ENCODE data around the gene CFAP206. TPM values are rescaled to one million over a fixed set of nuclear protein-coding genes. Genes with fewer than 3 reads are reported as not detected.
"Not testable (repeated sequence)": the region's sequence is repeated elsewhere in the genome, so short reads cannot be mapped to it uniquely, and the experiment has no call there.

The CFAP206 gene
- total RNA-seq, 1 donor from 2014 or later: not detected

GRCh38 chr6:87419266-87419665 lies 11.5 kb downstream of the CFAP206 start:
- intact Hi-C loops (cut with micrococcal nuclease): no loop called here

DNA sequence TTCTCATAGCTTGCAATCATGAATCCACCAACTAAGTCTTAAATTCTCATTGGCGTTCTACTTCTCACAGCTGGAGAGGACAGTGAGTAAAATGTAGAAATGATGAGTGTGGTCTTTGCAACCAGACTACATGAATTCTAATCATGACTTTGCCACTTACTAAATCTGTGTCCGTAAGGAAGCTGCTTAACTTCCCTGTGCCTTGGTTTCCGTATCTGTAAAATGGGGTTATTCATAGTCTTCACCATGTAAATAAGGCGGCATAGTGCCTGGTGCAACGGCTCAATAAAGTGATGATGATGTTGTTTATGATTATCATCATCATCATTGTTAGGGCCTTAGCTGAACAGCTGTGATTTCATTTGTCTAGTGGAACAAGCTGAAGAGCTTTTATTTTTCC lies 12.6 kb downstream of the CFAP206 start:
- intact Hi-C loops (cut with micrococcal nuclease): no loop called here

DNA sequence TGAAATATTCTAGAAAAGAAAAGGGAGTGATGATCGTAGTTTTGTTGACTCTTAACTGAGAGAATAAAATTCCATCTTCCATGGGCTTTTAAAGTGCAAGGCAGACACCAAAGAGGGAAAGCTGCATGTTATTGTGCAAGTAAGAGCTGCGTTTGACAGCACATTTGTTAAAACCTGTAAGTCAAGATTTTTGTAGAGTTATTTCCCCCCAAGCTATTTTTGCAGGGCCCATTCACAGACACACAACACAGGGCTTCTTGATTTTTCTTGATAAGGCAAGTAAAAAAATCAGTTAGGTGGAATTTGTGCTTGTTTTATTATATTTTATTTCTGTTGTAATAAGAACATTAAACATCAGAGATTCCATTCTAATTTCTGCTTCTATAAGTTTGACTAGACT lies 13.8 kb downstream of the CFAP206 start:
- intact Hi-C loops (cut with micrococcal nuclease): no loop called here

GRCh38 chr6:87426789-87427188 lies 19.0 kb downstream of the CFAP206 start:
- intact Hi-C loops (cut with micrococcal nuclease): no loop called here

- intact Hi-C loops (cut with micrococcal nuclease): no loop called here
These were observed 22.7 kb downstream of the CFAP206 start for GRCh38 chr6:87430499-87430898.

DNA sequence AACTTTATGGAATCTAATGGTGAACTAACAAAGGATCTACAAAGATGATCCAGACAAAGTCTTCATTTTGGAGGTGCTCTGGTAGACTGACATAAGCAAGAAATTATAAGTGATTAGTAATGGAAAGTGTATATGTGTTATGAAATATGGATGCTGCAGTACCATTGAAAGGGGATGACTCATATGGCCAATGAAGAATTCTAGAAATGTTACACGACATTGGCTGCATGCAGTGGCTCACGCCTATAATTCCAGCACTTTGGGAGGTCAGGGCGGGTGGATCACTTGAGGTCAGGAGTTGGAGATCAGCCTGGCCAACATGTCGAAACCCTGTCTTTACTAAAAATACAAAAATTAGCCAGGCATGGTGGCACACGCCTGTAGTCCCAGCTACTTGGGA lies 23.5 kb downstream of the CFAP206 start:
- intact Hi-C loops (cut with micrococcal nuclease): no loop called here

GRCh38 chr6:87436435-87436834 lies 28.7 kb downstream of the CFAP206 start:
- intact Hi-C loops (cut with micrococcal nuclease): no loop called here

DNA sequence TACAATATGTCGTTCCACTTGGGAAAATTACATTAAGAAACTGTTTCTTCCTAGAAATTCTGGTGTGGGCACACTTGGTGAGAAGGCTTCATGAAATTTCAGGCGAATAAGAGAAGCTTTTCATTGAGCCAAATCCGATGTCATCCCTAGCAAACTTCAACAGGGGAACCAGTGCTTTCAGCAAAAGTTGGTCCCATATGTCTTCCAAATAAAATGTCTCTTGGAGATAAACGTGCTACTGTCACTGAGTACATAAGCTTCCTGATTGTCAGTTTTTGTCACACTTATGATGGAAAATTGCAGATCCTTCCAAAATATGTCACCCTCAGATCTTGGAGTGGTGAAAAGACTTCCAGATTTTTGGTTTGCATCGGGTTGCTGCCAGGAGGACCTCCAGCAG lies 33.9 kb downstream of the CFAP206 start:
- intact Hi-C loops (cut with micrococcal nuclease): no loop called here

GRCh38 chr6:87444362-87444761 lies 36.6 kb downstream of the CFAP206 start:
- intact Hi-C loops (cut with micrococcal nuclease): no loop called here

DNA sequence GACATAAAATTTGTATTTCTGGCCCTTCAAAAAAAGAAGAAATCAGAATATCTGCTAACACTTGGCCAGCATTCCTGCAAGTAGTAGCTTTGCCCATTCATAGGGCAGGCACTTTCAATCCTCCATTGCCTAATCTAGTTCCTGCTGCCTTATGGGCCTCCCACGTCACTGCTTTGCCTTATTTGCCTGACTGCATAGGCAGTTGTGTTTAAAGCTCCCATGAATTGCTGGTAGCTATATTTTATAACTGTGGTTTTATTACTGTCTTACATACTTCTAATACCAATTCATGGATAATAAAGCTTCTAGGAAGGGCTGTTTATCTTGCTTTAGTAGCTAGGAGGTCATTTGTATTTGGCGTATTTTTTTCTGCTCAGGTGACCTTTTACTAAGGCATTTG lies 57.3 kb downstream of the CFAP206 start:
- intact Hi-C loops (cut with micrococcal nuclease): no loop called here

DNA sequence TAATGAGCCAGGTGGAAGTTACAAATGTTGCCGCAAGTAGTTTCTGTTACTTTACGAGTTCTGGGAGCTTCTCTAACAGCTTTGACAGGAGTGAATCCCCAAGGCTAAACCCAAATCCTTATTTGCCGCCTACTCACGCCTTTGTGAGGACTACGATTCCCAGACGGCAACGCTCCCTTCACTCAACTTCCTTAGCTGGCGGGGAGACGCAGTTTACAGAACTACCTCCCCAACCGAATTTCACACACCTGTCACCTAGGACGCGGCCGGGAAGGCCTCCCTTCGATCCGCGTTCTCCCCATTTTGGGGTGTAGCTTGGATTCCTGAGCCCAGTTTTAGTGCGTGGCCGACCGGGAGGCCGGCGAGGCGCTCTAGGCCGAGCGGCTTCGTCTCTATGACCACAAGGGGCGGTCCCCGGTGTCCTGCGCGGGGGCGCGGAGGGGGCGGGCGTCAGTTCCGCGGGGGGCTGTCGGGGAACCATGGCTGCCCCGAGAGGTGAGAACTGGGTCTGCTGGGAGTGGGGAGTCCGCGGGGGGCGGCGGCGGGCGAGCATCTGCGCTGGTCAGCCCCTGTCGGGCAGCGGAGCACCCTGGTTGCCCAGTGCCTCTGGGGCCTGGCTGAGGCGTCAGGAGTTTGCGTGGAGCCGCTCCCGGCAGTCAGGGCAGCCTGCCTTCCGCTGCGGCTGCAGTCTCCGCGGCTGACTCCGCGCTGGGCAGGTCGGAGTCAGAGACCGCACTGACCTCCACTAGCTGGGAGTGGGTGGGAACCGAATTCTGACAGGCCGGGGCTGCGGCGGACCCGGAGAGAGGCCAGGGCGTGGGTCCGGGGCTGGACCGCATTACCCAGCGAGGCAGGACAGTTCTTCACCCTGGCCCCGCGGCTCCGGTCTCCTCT lies 65.0 kb downstream of the CFAP206 start, which contains the start of gene SLC35A1:
TSS of gene SLC35A1 (plus strand) at position 450 of the 894 bp plus-strand sequence. CDS start at position 480, 30 bp downstream.
- intact Hi-C loops (cut with micrococcal nuclease): loop anchor here (1.0 to 5.0 kb wide), 7 partner anchors 64 to 1608 kb away; partner anchors contain the start of genes AKIRIN2, ORC3, PNRC1 and SMIM8

GRCh38 chr6:87473419-87473903 lies 65.7 kb downstream of the CFAP206 start:
- intact Hi-C loops (cut with micrococcal nuclease): loop anchor here (2.0 to 5.0 kb wide), 4 partner anchors 65 to 1607 kb away; partner anchors contain the start of genes PNRC1 and ZNF292

DNA sequence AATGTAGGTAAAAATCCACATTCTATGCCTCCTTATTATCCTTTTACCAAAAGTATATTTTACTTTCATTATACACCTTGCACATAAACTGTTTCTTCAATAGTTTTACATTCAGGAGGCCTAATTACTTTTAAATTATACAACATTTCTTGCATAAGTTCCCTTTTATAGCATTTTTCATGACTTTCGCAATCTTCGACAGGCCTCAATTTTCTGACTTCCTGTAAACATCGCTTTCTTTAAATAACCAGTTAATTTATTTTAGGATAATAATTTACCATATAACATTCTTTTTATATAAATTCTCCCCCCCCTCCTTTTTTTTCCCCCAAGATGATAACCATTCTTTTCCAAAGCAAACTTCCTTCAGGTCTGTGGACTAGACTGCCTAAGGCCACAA lies 74.2 kb downstream of the CFAP206 start:
- intact Hi-C loops (cut with micrococcal nuclease): no loop called here

DNA sequence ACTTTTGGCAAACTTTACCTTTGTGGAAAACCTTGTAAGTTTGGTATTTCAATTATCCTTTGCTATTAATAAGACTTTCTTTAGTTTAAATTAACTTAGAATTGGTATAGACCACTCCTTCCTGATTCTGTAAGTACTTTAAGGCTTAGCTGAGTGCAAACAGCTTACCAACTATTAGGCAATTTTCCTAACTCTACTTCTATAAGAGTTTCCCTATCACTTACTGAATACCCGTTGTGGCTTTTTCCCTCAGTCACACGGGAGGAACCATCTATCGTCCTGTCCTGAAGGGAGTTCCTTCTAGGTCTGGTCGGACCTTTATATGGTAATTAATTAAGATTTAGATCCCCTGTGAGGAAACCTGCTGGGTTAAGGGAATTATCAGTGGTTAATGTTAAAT lies 74.6 kb downstream of the CFAP206 start:
- intact Hi-C loops (cut with micrococcal nuclease): no loop called here

GRCh38 chr6:87483929-87484328 lies 76.2 kb downstream of the CFAP206 start:
- intact Hi-C loops (cut with micrococcal nuclease): no loop called here

- intact Hi-C loops (cut with micrococcal nuclease): no loop called here
These were observed 76.7 kb downstream of the CFAP206 start for GRCh38 chr6:87484491-87484890.

GRCh38 chr6:87487555-87487954 lies 79.8 kb downstream of the CFAP206 start:
- intact Hi-C loops (cut with micrococcal nuclease): no loop called here

DNA sequence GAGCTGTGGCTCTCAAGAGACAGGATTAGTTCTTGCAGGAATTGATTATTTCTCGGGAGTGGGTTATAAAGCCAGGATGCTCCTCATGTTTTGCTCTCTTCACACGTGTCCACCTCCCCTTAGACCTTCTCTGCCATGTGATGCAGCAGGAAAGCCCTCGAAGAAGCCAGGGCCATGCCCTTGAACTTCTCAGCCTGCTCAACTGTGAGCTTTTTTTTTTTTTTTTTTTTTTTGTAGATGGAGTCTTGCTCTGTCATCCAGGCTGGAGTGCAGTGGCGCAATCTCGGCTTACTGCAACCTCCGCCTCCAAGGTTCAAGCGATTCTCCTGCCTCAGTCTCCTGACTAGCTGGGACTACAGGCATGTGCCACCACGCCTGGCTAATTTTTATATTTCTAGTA lies 81.6 kb downstream of the CFAP206 start:
- intact Hi-C loops (cut with micrococcal nuclease): not testable (repeated sequence)

GRCh38 chr6:87494761-87495422 lies 87.1 kb downstream of the CFAP206 start:
- intact Hi-C loops (cut with micrococcal nuclease): no loop called here

DNA sequence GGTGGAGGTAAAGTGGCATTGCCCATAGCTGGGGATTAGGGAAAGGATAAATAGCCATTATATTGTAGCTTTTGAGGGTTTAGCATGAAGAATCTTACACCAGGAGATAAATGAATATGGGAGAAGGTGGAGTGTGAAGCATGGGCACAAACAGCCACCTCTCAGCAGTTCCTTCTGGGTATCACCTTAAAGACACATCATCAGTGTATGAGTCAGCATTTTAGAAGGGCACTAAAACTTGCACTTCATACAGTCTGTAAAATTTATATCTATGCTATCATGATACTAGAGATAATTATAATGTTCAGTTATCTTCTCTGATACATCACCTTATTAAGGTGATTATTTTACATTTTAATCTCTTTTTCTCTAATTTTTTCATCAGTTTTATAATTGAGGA lies 90.3 kb downstream of the CFAP206 start:
- intact Hi-C loops (cut with micrococcal nuclease): no loop called here

GRCh38 chr6:87501809-87502572 lies 94.2 kb downstream of the CFAP206 start:
- intact Hi-C loops (cut with micrococcal nuclease): no loop called here

All from T-helper 2 cell treated with Interferon-gamma antibody and Interleukin-4, amounts not matched to agents 100 ng/mL and 5 ng/mL, for 36 hours (primary cell).